H9 (cell line): ENCODE results near the gene PHF21B. TPM values are rescaled to one million over a fixed set of nuclear protein-coding genes. Genes with fewer than 3 reads are reported as not detected.

ENCODE experiments used
- DNase-seq: peaks from one replicate; pipeline ENCODE4 v3.0.0-alpha.2; 2017
- H2AFZ ChIP-seq: one replicate; pipeline ENCODE4 v1.6.1; 2013; ENCODE audit warnings: mild to moderate bottlenecking, low read length, control low read depth, moderate library complexity
- H2AK5ac ChIP-seq: 2 replicates; pipeline ENCODE4 v1.6.1; 2013; ENCODE audit warnings: low read length, control low read depth, mixed read lengths; ENCODE audit not compliant: insufficient read length
- H2BK120ac ChIP-seq: one replicate; pipeline ENCODE4 v1.6.1; 2013; ENCODE audit warnings: low read depth, mild to moderate bottlenecking, low read length, control low read depth, inconsistent platforms; ENCODE audit not compliant: poor library complexity, severe bottlenecking
- H2BK12ac ChIP-seq: 2 replicates; pipeline ENCODE4 v1.6.1; 2013; ENCODE audit warnings: low read length, control low read depth, mixed read lengths, low read depth; ENCODE audit not compliant: insufficient read length
- H2BK15ac ChIP-seq: 2 replicates; pipeline ENCODE4 v1.6.1; 2013; ENCODE audit warnings: low read depth, low read length, control low read depth
- H2BK20ac ChIP-seq: one replicate; pipeline ENCODE4 v1.6.1; 2013; ENCODE audit warnings: low read depth, mild to moderate bottlenecking, low read length, control low read depth, inconsistent platforms; ENCODE audit not compliant: poor library complexity, severe bottlenecking
- H2BK5ac ChIP-seq: 2 replicates; pipeline ENCODE4 v1.6.1; 2013; ENCODE audit warnings: low read length, control low read depth, mixed read lengths; ENCODE audit not compliant: insufficient read length
- H3K14ac ChIP-seq: 2 replicates; pipeline ENCODE4 v1.6.1; 2013; ENCODE audit warnings: low read length, control low read depth; ENCODE audit not compliant: insufficient read depth
- H3K18ac ChIP-seq: 2 replicates; pipeline ENCODE4 v1.6.1; 2013; ENCODE audit warnings: low read depth, mild to moderate bottlenecking, mixed read lengths, low read length, control low read depth; ENCODE audit not compliant: insufficient read length
- H3K23ac ChIP-seq: 2 replicates; pipeline ENCODE4 v1.6.1; 2013; ENCODE audit warnings: low read length, control low read depth, mixed read lengths, low read depth; ENCODE audit not compliant: insufficient read length
- H3K23me2 ChIP-seq: 2 replicates; pipeline ENCODE4 v1.6.1; 2013; ENCODE audit warnings: low read depth, mild to moderate bottlenecking, mixed read lengths, low read length, control low read depth; ENCODE audit not compliant: insufficient read length, poor library complexity, severe bottlenecking
- H3K27ac ChIP-seq: 2 replicates; pipeline ENCODE4 v1.5.1; 2013; ENCODE audit warnings: low read length, control low read depth, mixed read lengths, low read depth; ENCODE audit not compliant: insufficient read length
- H3K27me3 ChIP-seq: 2 replicates; pipeline ENCODE4 v1.6.1; 2013; ENCODE audit warnings: low read length, control low read depth, inconsistent platforms; ENCODE audit not compliant: insufficient read depth
- H3K4ac ChIP-seq: 2 replicates; pipeline ENCODE4 v1.6.1; 2013; ENCODE audit warnings: low read depth, mild to moderate bottlenecking, control low read depth, inconsistent platforms, low read length, moderate library complexity
- H3K4me1 ChIP-seq: 2 replicates; pipeline ENCODE4 v1.6.1; 2013; ENCODE audit warnings: low read length, control low read depth, inconsistent platforms; ENCODE audit not compliant: insufficient read depth
- H3K4me2 ChIP-seq: 2 replicates; pipeline ENCODE4 v1.6.1; 2013; ENCODE audit warnings: low read length, control low read depth, mixed read lengths; ENCODE audit not compliant: insufficient read length, insufficient read depth
- H3K56ac ChIP-seq: 2 replicates; pipeline ENCODE4 v1.6.1; 2013; ENCODE audit warnings: low read depth, mild to moderate bottlenecking, mixed read lengths, low read length, control low read depth; ENCODE audit not compliant: insufficient read length
- H3K79me1 ChIP-seq: 2 replicates; pipeline ENCODE4 v1.6.1; 2013; ENCODE audit warnings: low read depth, mild to moderate bottlenecking, moderate library complexity, low read length, control low read depth, inconsistent platforms; ENCODE audit not compliant: insufficient read depth, poor library complexity, severe bottlenecking
- H3K79me2 ChIP-seq: 2 replicates; pipeline ENCODE4 v1.6.1; 2013; ENCODE audit warnings: low read length, control low read depth, inconsistent platforms; ENCODE audit not compliant: insufficient read depth
- H3K9ac ChIP-seq: 2 replicates; pipeline ENCODE4 v1.6.1; 2013; ENCODE audit warnings: low read length, control low read depth, mixed read lengths; ENCODE audit not compliant: insufficient read length; ENCODE audit errors: extremely low read depth
- H3K9me3 ChIP-seq: one replicate; pipeline ENCODE4 v1.6.1; 2013; ENCODE audit warnings: low read depth, low read length, inconsistent platforms; ENCODE audit not compliant: control insufficient read depth
- H3T11ph ChIP-seq: one replicate; pipeline ENCODE4 v1.6.1; 2013; ENCODE audit warnings: mild to moderate bottlenecking, low read length, control low read depth, inconsistent platforms
- H4K20me1 ChIP-seq: one replicate; pipeline ENCODE4 v1.6.1; 2013; ENCODE audit not compliant: control insufficient read depth, insufficient read length, insufficient read depth
- H4K5ac ChIP-seq: 2 replicates; pipeline ENCODE4 v1.6.1; 2013; ENCODE audit warnings: low read depth, mild to moderate bottlenecking, mixed read lengths, low read length, control low read depth; ENCODE audit not compliant: insufficient read length
- H4K8ac ChIP-seq: replicated peaks from 2 replicates; pipeline ENCODE4 v1.6.1; 2013; ENCODE audit warnings: low read length, control low read depth, mixed read lengths, low read depth; ENCODE audit not compliant: insufficient read length
- H4K91ac ChIP-seq: 2 replicates; pipeline ENCODE4 v1.6.1; 2013; ENCODE audit warnings: low read depth, mild to moderate bottlenecking, moderate library complexity, mixed read lengths, low read length, control low read depth; ENCODE audit not compliant: insufficient read length
- H3K27ac Mint-ChIP-seq, 3 experiments: 2 replicates in 2 of 3; 3 replicates in 1 of 3; pipeline ENCODE4 v1.8.0; 2020 to 2021; ENCODE audit warnings: mixed read lengths in 3 of 3, mild to moderate bottlenecking in 1 of 3, moderate library complexity in 1 of 3
- H3K27me3 Mint-ChIP-seq: 2 replicates; pipeline ENCODE4 v1.8.0; 2021; ENCODE audit warnings: low read depth, mild to moderate bottlenecking, moderate library complexity, mixed read lengths
- H3K36me3 Mint-ChIP-seq, 3 experiments: 2 replicates in 2 of 3; 3 replicates in 1 of 3; pipeline ENCODE4 v1.8.0; 2020 to 2021; ENCODE audit warnings: low read depth in 3 of 3, mixed read lengths in 3 of 3; ENCODE audit not compliant: insufficient read depth in 1 of 3
- H3K4me1 Mint-ChIP-seq, 2 experiments: 2 replicates each; pipeline ENCODE4 v1.8.0; 2020; ENCODE audit warnings: mixed read lengths in 2 of 2
- H3K4me3 Mint-ChIP-seq, 2 experiments: 2 replicates in 1 of 2; 3 replicates in 1 of 2; pipeline ENCODE4 v1.8.0; 2020 to 2021; ENCODE audit warnings: mild to moderate bottlenecking in 2 of 2, mixed read lengths in 2 of 2, moderate library complexity in 1 of 2
- H3K9me3 Mint-ChIP-seq, 2 experiments: 2 replicates in 1 of 2; 3 replicates in 1 of 2; pipeline ENCODE4 v1.8.0; 2020; ENCODE audit warnings: mild to moderate bottlenecking in 2 of 2, mixed read lengths in 2 of 2, moderate library complexity in 1 of 2
- WGBS: extraction: QIAGEN DNeasy Blood & Tissue Kit; methylation state at CpG from one replicate; pipeline ENCODE4 v1.1.7; 2013; ENCODE audit warnings: missing lambda C conversion rate, low lambda C conversion rate, mixed read lengths; ENCODE audit not compliant: insufficient read length; ENCODE audit errors: extremely low coverage; 5-methylcytosine and 5-hydroxymethylcytosine counted together
- total RNA-seq: library from RNA; stranded (reverse); gene quantifications from 2 replicates; pipeline ENCODE4 v1.2.1, GENCODE V29; 2021
- TF ChIP-seq, protein P1 (sequence below): fragments of 200-600 bp; sonication (generic); conservative IDR thresholded peaks from 3 replicates; pipeline ENCODE4 v1.8.0; 2021; ENCODE audit warnings: antibody characterized with exemption, mild to moderate bottlenecking

The PHF21B gene
- total RNA-seq, 1 experiment from 2014 or later, result 60.3 TPM

DNA sequence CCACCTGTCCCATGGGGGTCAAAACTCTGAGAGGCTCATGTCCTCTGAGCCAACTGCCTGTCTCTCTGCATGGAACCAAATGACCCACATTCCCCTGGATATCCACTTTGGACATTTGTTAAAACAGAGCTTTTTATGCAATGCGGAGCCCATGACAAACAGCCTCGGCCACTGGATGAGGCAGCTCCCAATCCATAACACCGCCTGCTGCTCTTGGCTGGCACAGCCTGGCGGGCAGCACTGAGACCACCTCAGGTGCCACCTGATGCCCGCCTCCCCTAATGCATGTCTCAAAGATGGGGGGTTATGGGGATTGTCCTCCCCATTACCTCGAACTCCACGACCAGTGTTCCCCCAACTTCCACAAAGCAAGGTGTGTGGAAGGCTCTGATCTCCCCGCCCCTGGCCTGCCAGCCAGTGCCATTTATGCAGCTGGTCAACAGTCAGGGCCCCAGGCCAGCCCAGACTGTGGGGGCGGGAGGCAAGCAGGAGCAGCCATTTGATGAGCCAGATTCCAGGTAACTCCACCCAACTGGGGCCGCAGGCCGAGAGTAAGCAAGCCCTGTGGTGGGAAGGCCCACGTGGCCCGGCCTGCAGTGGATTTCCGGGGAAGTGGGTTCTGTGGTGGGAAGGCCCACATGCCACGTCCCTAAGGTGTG is 84.2 kb downstream of the PHF21B start:
- H3K23me2 ChIP-seq, result no peaks in the 10 kb centered on the region
- no peak overlapping the region for H2BK15ac ChIP-seq
- Mint-ChIP-seq H3K4me1 (peaks cover 4 to 5% of the 10 kb centered on the region in 2 experiments; a peak in 2 of 4 replicates), H3K4me3 (no peak overlapping the region), H3K27me3 (no peaks in the 10 kb centered on the region; the same call in 1 of the 2 replicates), H3K27ac (no peak overlapping the region), H3K36me3 (peaks cover 8 to 23% (median 18%) of the 10 kb centered on the region in 3 experiments; a peak in 6 of 7 replicates), H3K9me3 (peaks cover 0 to 8% of the 10 kb centered on the region in 2 experiments; a peak in 3 of 5 replicates)
- DNase-seq, result no peak
- no peaks in the 10 kb centered on the region for H3K27me3 ChIP-seq
- H3K9ac ChIP-seq, result no peak overlapping the region
- H4K5ac ChIP-seq, result no peak overlapping the region
- H3K14ac ChIP-seq, result no peak overlapping the region; the same call in 1 of the 2 replicates
- TF ChIP-seq, protein P1, sequence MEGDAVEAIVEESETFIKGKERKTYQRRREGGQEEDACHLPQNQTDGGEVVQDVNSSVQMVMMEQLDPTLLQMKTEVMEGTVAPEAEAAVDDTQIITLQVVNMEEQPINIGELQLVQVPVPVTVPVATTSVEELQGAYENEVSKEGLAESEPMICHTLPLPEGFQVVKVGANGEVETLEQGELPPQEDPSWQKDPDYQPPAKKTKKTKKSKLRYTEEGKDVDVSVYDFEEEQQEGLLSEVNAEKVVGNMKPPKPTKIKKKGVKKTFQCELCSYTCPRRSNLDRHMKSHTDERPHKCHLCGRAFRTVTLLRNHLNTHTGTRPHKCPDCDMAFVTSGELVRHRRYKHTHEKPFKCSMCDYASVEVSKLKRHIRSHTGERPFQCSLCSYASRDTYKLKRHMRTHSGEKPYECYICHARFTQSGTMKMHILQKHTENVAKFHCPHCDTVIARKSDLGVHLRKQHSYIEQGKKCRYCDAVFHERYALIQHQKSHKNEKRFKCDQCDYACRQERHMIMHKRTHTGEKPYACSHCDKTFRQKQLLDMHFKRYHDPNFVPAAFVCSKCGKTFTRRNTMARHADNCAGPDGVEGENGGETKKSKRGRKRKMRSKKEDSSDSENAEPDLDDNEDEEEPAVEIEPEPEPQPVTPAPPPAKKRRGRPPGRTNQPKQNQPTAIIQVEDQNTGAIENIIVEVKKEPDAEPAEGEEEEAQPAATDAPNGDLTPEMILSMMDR, result no peak
- no peak overlapping the region for H2AK5ac ChIP-seq
- no peak overlapping the region for H3K4ac ChIP-seq
- no peak overlapping the region for H2BK20ac ChIP-seq
- H3K79me1 ChIP-seq, result no peaks in the 10 kb centered on the region
- no peak overlapping the region for H3K27ac ChIP-seq
- no peaks in the 10 kb centered on the region for H4K20me1 ChIP-seq
- no peak overlapping the region for H3K56ac ChIP-seq
- H3K18ac ChIP-seq, result no peak overlapping the region
- WGBS, result no CpG with 5 or more reads among the region's 15 CpGs
- H3K4me2 ChIP-seq, result no peak overlapping the region
- no peak overlapping the region for H3K23ac ChIP-seq
- no peak overlapping the region for H2BK5ac ChIP-seq
- no peak overlapping the region for H2BK120ac ChIP-seq
- H4K8ac ChIP-seq, result no peak overlapping the region
- no peaks in the 10 kb centered on the region for H3K79me2 ChIP-seq
- H3K9me3 ChIP-seq, result no peaks in the 10 kb centered on the region
- no peak overlapping the region for H2BK12ac ChIP-seq
- no peak overlapping the region for H2AFZ ChIP-seq
- H4K91ac ChIP-seq, result no peak overlapping the region
- no peak overlapping the region for H3T11ph ChIP-seq
- no peaks in the 10 kb centered on the region for H3K4me1 ChIP-seq
